ENCODE results near the gene C9orf72.

GRCh38 chr9:27519466-27520465 lies 53.5 kb downstream of the C9orf72 start:
- no peak for TF ChIP-seq SP1 (IDR thresholded peaks at IDR 0.05; ENCODE audit: low read depth, low read length)
- no peak for TF ChIP-seq GABPA (IDR thresholded peaks at IDR 0.05; ENCODE audit: borderline replicate concordance, insufficient read depth, low read length)
- no peak for TF ChIP-seq CTCF (IDR thresholded peaks at IDR 0.05; ENCODE audit: control extremely low read depth in 1 of 3, insufficient read depth in 1 of 3, low read depth in 1 of 3, low read length in 3 of 3)
- TF ChIP-seq EZH2 (IDR thresholded peaks at IDR 0.05; ENCODE audit: low read depth, low read length, severe bottlenecking) = no peak
- no peak for TF ChIP-seq SUZ12 (IDR thresholded peaks at IDR 0.05; ENCODE audit: low read length)
- TF ChIP-seq EP300 (IDR thresholded peaks at IDR 0.05; ENCODE audit: borderline replicate concordance in 1 of 2, low read depth in 2 of 2, low read length in 2 of 2) = no peak
- TF ChIP-seq TAF1 (IDR thresholded peaks at IDR 0.05; ENCODE audit: low read depth, low read length) = no peak
- no peak for TF ChIP-seq PHF8 (conservative IDR thresholded peaks at IDR 0.05; ENCODE audit: low read depth, low read length)
- no peak for TF ChIP-seq CBX5 (IDR thresholded peaks at IDR 0.05; ENCODE audit: low read depth, low read length)
- TF ChIP-seq POLR2A (IDR thresholded peaks at IDR 0.05; ENCODE audit: control extremely low read depth in 1 of 2, low read depth in 2 of 2, low read length in 2 of 2) = no peak
- TF ChIP-seq SIX5 (IDR thresholded peaks at IDR 0.05; ENCODE audit: low read depth, low read length) = no peak
- no peak for TF ChIP-seq TEAD4 (IDR thresholded peaks at IDR 0.05; ENCODE audit: low read depth, low read length)
- no peak for TF ChIP-seq RNF2 (IDR thresholded peaks at IDR 0.05; ENCODE audit: borderline replicate concordance, low read depth, low read length, missing control alignments, poor library complexity, severe bottlenecking)
